Progenitor cell of endocrine pancreas (in vitro differentiated cells): ENCODE results near the gene KCNA2. TPM values are rescaled to one million over a fixed set of nuclear protein-coding genes. Genes with fewer than 3 reads are reported as not detected.

Source experiments
- DNase-seq: peaks from one replicate; pipeline ENCODE4 v3.0.0; 2021; ENCODE audit warnings: low spot score; ENCODE audit not compliant: unreplicated experiment
- H3K27ac Mint-ChIP-seq: 2 replicates; pipeline ENCODE4 v1.8.0; 2021; ENCODE audit warnings: mild to moderate bottlenecking, moderate library complexity, mixed read lengths
- H3K27me3 Mint-ChIP-seq: 2 replicates; pipeline ENCODE4 v1.8.0; 2021; ENCODE audit warnings: mixed read lengths
- H3K36me3 Mint-ChIP-seq: 2 replicates; pipeline ENCODE4 v1.8.0; 2022; ENCODE audit warnings: mixed read lengths; ENCODE audit not compliant: insufficient read depth
- H3K4me1 Mint-ChIP-seq: 2 replicates; pipeline ENCODE4 v1.8.0; 2021; ENCODE audit warnings: low read depth, mixed read lengths
- H3K4me3 Mint-ChIP-seq: 2 replicates; pipeline ENCODE4 v1.8.0; 2021; ENCODE audit warnings: low read depth, mild to moderate bottlenecking, moderate library complexity, mixed read lengths
- H3K9me3 Mint-ChIP-seq: 2 replicates; pipeline ENCODE4 v1.8.0; 2021; ENCODE audit warnings: low read depth, mixed read lengths
- CTCF ChIP-seq: fragments of 200-600 bp; sonication (generic); IDR thresholded peaks from one replicate; pipeline ENCODE4 v1.5.0; 2021; ENCODE audit warnings: antibody characterized with exemption, mild to moderate bottlenecking; ENCODE audit not compliant: unreplicated experiment
- total RNA-seq: library from RNA; stranded (reverse); gene quantifications from 2 replicates; pipeline ENCODE4 v1.2.1, GENCODE V29; 2021

The KCNA2 gene
- total RNA-seq, 1 donor from 2014 or later, result 0.05 TPM

GRCh38 chr1:110561596-110561995 is 44.6 kb downstream of the KCNA2 start:
- no peak for DNase-seq

GRCh38 chr1:110559157-110559556 is 47.0 kb downstream of the KCNA2 start:
- Mint-ChIP-seq H3K27me3 (peaks cover 55% of the 10 kb centered on the region), H3K36me3 (no peaks in the 10 kb centered on the region), H3K27ac (no peak overlapping the region), H3K9me3 (no peaks in the 10 kb centered on the region), H3K4me1 (no peaks in the 10 kb centered on the region), H3K4me3 (no peak overlapping the region)
- DNase-seq, result no peak
- TF ChIP-seq CTCF, result no peak

More at GRCh38 chr1:110561596-110561995, 44.6 kb downstream of the KCNA2 start:
- Mint-ChIP-seq H3K36me3 (no peaks in the 10 kb centered on the region), H3K27me3 (peaks cover 44% of the 10 kb centered on the region), H3K9me3 (no peaks in the 10 kb centered on the region), H3K4me1 (no peaks in the 10 kb centered on the region), H3K27ac (no peak overlapping the region), H3K4me3 (no peak overlapping the region)
- TF ChIP-seq CTCF, result no peak

- Mint-ChIP-seq H3K4me1 (no peaks in the 10 kb centered on the region), H3K36me3 (no peaks in the 10 kb centered on the region), H3K27me3 (peaks cover 59% of the 10 kb centered on the region), H3K4me3 (no peak overlapping the region), H3K27ac (no peak overlapping the region), H3K9me3 (no peaks in the 10 kb centered on the region)
- TF ChIP-seq CTCF, result no peak
- no peak for DNase-seq
These were observed 48.7 kb downstream of the KCNA2 start for GRCh38 chr1:110557481-110557880.

GRCh38 chr1:110556471-110556807 is 49.7 kb downstream of the KCNA2 start:
- no peak for TF ChIP-seq CTCF
- DNase-seq, result no peak
- no peaks in the 10 kb centered on the region for H3K9me3 Mint-ChIP-seq
- peaks cover 66% of the 10 kb centered on the region for H3K27me3 Mint-ChIP-seq
- H3K27ac Mint-ChIP-seq, result no peak overlapping the region
- no peaks in the 10 kb centered on the region for H3K4me1 Mint-ChIP-seq
- H3K4me3 Mint-ChIP-seq, result no peak overlapping the region
- no peaks in the 10 kb centered on the region for H3K36me3 Mint-ChIP-seq

GRCh38 chr1:110555807-110556470 is 50.2 kb downstream of the KCNA2 start:
- DNase-seq, result no peak
- Mint-ChIP-seq H3K4me1 (no peaks in the 10 kb centered on the region), H3K36me3 (no peaks in the 10 kb centered on the region), H3K27ac (no peak overlapping the region), H3K9me3 (no peaks in the 10 kb centered on the region), H3K4me3 (no peak overlapping the region), H3K27me3 (peaks cover 71% of the 10 kb centered on the region)
- no peak for TF ChIP-seq CTCF
